ENCODE data around the gene PRKG1. TPM values are rescaled to one million over a fixed set of nuclear protein-coding genes. Genes with fewer than 3 reads are reported as not detected.

The PRKG1 gene
- polyA plus RNA-seq, 4 donors: 0.45 to 7.4 (median 1.3) TPM

DNA sequence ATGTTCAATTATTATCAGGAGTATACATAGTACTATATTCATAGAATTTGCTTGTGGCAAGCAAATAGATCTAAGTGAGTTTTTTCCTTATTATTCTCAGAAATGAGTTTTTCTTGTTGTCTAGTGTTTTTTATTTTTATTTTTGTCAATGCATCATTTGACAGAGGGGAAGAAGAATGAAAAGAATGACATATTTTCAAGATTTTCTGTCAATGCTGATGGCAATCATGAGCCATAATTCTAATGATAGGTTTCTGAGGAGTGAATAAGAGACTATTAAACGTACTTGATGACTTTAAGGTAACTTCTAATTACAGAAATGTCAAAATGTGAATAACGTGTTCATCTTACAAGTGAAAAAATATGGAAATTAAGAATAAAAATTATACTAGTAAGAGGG lies 769.7 kb downstream of the PRKG1 start:
- H3K36me3 ChIP-seq (ENCODE audit: control insufficient read depth in 3 of 3, insufficient read depth in 2 of 3, low read depth in 1 of 3, low read length in 3 of 3): no peaks in the 10 kb centered on the region
- WGBS, 3 donors: 79 to 84% (median 82%) methylated on average over 2 of the region's 2 CpGs
- DNase-seq (no peak), FAIRE-seq (no peak)
- no peaks in the 10 kb centered on the region for H3K4me1 ChIP-seq (ENCODE audit: control insufficient read depth in 3 of 3, insufficient read depth in 2 of 3, low read depth in 1 of 3, low read length in 2 of 3)
- no peak overlapping the region for H3K27ac ChIP-seq (ENCODE audit: low read depth in 1 of 3, low read length in 2 of 3)
- no peaks in the 10 kb centered on the region for H3K27me3 ChIP-seq (ENCODE audit: control insufficient read depth in 3 of 3, insufficient read depth in 3 of 3, low read length in 3 of 3)
- no peak overlapping the region for H3K4me3 ChIP-seq (ENCODE audit: low read depth in 1 of 3, low read length in 3 of 3)
- H3K9me3 ChIP-seq (ENCODE audit: control insufficient read depth in 2 of 2, insufficient read depth in 1 of 2, low read depth in 1 of 2, low read length in 1 of 2): no peaks in the 10 kb centered on the region

DNA sequence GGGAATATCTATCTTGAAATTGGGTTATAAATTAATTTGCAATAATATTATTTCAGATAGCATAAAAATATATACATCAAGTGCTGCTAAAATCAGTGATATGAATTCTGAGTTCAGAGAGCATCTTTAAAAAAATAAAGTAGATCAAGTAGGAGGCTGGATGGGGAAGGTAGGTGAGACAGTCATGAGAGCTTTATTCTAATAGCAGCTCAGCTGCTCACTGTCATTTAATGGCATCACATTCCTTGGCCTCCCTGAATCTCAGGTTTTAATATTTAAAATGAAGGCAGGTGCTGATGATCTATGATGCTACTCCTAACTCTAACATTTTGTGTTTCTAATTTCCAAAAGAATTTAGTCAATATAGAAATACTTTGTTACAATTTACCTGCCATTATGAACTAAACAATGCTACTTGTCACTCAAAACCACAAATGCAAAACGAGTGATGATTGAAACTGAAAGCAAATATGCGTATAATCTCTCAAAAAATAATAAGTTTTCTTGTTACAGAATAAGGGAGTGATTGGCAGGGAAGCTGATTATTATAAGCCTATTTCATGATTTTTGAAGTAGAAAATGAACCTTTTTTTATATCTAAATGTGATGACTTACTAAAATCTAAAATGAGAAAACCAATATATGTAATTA lies 772.7 kb downstream of the PRKG1 start:
- FAIRE-seq: no peak
- WGBS, 3 donors: 50 to 59% (median 50%) methylated on average over 2 of the region's 2 CpGs

DNA sequence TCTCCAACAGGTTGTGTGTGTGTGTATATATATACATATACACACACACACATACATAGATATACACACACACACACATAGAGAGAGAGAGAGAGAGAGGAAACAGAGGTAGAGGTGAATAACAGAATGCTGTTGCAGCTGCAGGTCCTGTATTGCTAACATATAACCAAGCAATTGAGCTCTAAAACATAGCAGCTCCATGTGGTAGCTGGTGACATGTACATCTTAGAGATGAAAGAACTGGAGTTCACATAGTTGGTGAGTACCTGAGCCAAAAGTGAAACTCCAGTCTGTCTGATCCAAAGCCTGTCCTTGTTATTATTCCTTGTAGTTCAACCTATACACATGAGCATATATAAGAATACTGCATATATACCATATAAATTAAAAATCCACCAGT lies 778.0 kb downstream of the PRKG1 start:
- no peak overlapping the region for H3K27ac ChIP-seq (ENCODE audit: low read depth in 1 of 3, low read length in 2 of 3)
- no peaks in the 10 kb centered on the region for H3K27me3 ChIP-seq (ENCODE audit: control insufficient read depth in 3 of 3, insufficient read depth in 3 of 3, low read length in 3 of 3)
- H3K36me3 ChIP-seq (ENCODE audit: control insufficient read depth in 3 of 3, insufficient read depth in 2 of 3, low read depth in 1 of 3, low read length in 3 of 3): no peaks in the 10 kb centered on the region
- no peaks in the 10 kb centered on the region for H3K4me1 ChIP-seq (ENCODE audit: control insufficient read depth in 3 of 3, insufficient read depth in 2 of 3, low read depth in 1 of 3, low read length in 2 of 3)
- DNase-seq (no peak), FAIRE-seq (no peak)
- H3K9me3 ChIP-seq (ENCODE audit: control insufficient read depth in 2 of 2, insufficient read depth in 1 of 2, low read depth in 1 of 2, low read length in 1 of 2): no peaks in the 10 kb centered on the region
- no peak overlapping the region for H3K4me3 ChIP-seq (ENCODE audit: low read depth in 1 of 3, low read length in 3 of 3)

More for the DNA sequence above, 772.7 kb downstream of the PRKG1 start:
- no peak overlapping the region for H3K27ac ChIP-seq (ENCODE audit: low read depth in 1 of 3, low read length in 2 of 3)
- no peaks in the 10 kb centered on the region for H3K9me3 ChIP-seq (ENCODE audit: control insufficient read depth in 2 of 2, insufficient read depth in 1 of 2, low read depth in 1 of 2, low read length in 1 of 2)
- no peaks in the 10 kb centered on the region for H3K36me3 ChIP-seq (ENCODE audit: control insufficient read depth in 3 of 3, insufficient read depth in 2 of 3, low read depth in 1 of 3, low read length in 3 of 3)
- H3K4me3 ChIP-seq (ENCODE audit: low read depth in 1 of 3, low read length in 3 of 3): no peak overlapping the region
- no peak for DNase-seq
- H3K4me1 ChIP-seq (ENCODE audit: control insufficient read depth in 3 of 3, insufficient read depth in 2 of 3, low read depth in 1 of 3, low read length in 2 of 3): no peaks in the 10 kb centered on the region
- no peaks in the 10 kb centered on the region for H3K27me3 ChIP-seq (ENCODE audit: control insufficient read depth in 3 of 3, insufficient read depth in 3 of 3, low read length in 3 of 3)

DNA sequence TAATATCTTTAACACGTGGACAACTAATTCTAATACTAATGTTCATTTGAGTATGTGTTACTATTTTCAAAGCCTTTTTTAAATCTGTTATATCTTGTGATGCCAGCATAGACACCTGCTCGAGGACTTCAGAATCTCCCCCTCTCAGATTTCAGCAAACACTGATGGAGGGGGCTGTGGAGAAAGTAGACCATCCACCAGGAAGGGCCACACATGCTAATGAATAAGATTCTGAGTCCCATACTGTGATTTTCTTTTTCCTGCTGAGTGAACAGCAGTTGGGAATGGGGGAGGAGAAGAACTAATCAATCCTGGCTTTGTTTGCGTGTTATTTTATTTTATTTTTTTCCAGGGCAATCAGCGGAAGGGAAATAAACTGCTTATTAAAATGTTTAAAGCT lies 783.0 kb downstream of the PRKG1 start:
- DNase-seq: no peak
- no peaks in the 10 kb centered on the region for H3K4me1 ChIP-seq (ENCODE audit: control insufficient read depth in 3 of 3, insufficient read depth in 2 of 3, low read depth in 1 of 3, low read length in 2 of 3)
- H3K4me3 ChIP-seq (ENCODE audit: low read depth in 1 of 3, low read length in 3 of 3): no peak overlapping the region
- H3K27ac ChIP-seq (ENCODE audit: low read depth in 1 of 3, low read length in 2 of 3): no peak overlapping the region
- no peaks in the 10 kb centered on the region for H3K36me3 ChIP-seq (ENCODE audit: control insufficient read depth in 3 of 3, insufficient read depth in 2 of 3, low read depth in 1 of 3, low read length in 3 of 3)
- H3K27me3 ChIP-seq (ENCODE audit: control insufficient read depth in 3 of 3, insufficient read depth in 3 of 3, low read length in 3 of 3): no peaks in the 10 kb centered on the region
- H3K9me3 ChIP-seq (ENCODE audit: control insufficient read depth in 2 of 2, insufficient read depth in 1 of 2, low read depth in 1 of 2, low read length in 1 of 2): no peaks in the 10 kb centered on the region
- no peak for FAIRE-seq
- WGBS, 3 donors: 85 to 87% (median 86%) methylated on average over 4 of the region's 4 CpGs

DNA sequence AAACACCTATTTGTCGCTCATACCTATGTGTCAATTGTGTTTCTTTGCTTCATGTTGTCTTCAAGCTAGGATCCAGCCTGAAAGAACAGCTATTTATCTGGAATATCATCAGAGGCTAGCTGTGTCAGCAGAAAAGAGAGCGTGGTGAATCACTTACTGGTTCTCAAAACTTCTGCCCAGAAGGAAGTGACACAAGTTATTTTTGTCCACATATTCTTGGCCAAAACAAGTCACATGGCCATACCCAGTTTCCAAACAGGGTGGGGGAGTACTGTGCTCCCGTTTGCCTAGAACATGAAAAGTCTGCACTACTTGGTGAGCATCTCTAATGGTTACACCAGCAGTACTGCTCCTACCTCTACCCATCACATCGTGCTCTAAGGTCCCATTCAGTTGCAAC lies 786.0 kb downstream of the PRKG1 start:
- Histone ChIP-seq H3K9me3 (ENCODE audit: control insufficient read depth in 2 of 2, insufficient read depth in 1 of 2, low read depth in 1 of 2, low read length in 1 of 2) (no peaks in the 10 kb centered on the region), H3K27me3 (ENCODE audit: control insufficient read depth in 3 of 3, insufficient read depth in 3 of 3, low read length in 3 of 3) (no peaks in the 10 kb centered on the region), H3K36me3 (ENCODE audit: control insufficient read depth in 3 of 3, insufficient read depth in 2 of 3, low read depth in 1 of 3, low read length in 3 of 3) (no peaks in the 10 kb centered on the region), H3K27ac (ENCODE audit: low read depth in 1 of 3, low read length in 2 of 3) (no peak overlapping the region), H3K4me1 (ENCODE audit: control insufficient read depth in 3 of 3, insufficient read depth in 2 of 3, low read depth in 1 of 3, low read length in 2 of 3) (no peaks in the 10 kb centered on the region), H3K4me3 (ENCODE audit: low read depth in 1 of 3, low read length in 3 of 3) (no peak overlapping the region)
- peak in 1 of 2 donors; percentile 1 for DNase-seq
- WGBS, 3 donors: 58 to 78% (median 70%) methylated on average over 4 of the region's 4 CpGs
- FAIRE-seq: no peak

DNA sequence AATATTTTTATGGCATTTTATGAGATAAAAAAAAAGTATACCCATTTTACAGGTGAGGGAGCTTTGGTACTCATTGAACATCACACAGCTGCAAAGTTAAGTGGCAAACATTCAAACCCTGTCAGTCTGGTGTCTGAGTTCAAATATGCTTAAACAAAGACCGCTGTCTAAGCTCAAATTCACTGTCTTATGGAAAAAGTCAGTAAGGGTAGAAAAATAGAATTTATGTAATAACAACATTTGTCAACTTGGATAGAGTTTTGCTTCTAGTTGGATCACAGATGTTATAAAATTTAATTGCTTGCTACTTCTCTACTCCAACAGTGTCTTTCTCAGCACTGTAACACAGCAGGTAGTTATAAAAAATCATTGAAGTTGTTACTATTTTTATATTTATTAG lies 786.8 kb downstream of the PRKG1 start:
- DNase-seq (no peak), FAIRE-seq (no peak)
- Histone ChIP-seq H3K4me1 (ENCODE audit: control insufficient read depth in 3 of 3, insufficient read depth in 2 of 3, low read depth in 1 of 3, low read length in 2 of 3) (no peaks in the 10 kb centered on the region), H3K27ac (ENCODE audit: low read depth in 1 of 3, low read length in 2 of 3) (no peak overlapping the region), H3K9me3 (ENCODE audit: control insufficient read depth in 2 of 2, insufficient read depth in 1 of 2, low read depth in 1 of 2, low read length in 1 of 2) (no peaks in the 10 kb centered on the region), H3K27me3 (ENCODE audit: control insufficient read depth in 3 of 3, insufficient read depth in 3 of 3, low read length in 3 of 3) (no peaks in the 10 kb centered on the region), H3K36me3 (ENCODE audit: control insufficient read depth in 3 of 3, insufficient read depth in 2 of 3, low read depth in 1 of 3, low read length in 3 of 3) (no peaks in the 10 kb centered on the region), H3K4me3 (ENCODE audit: low read depth in 1 of 3, low read length in 3 of 3) (no peak overlapping the region)
- 77 to 97% (median 96%) methylated on average over 1 of the region's 1 CpG for WGBS, 3 donors

DNA sequence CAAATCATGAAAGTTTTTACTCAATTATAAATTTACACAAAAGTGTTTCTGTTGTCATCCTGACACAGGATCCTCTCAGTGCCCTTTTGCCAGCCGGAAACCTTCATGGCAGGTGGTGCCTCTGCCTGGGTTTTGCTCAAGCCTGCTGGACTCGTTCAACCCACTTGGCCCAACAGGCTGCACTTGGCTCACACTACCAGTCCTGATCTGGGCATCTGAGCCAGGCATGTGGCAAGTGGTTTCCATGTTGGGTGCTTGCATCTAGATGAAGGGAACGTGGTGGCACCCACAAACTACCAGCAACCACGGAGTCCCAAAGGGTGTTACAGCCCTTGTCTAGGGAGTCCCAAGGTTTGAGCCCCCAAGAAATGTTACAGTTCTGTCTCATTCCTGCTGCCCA lies 787.4 kb downstream of the PRKG1 start:
- H3K4me1 ChIP-seq (ENCODE audit: control insufficient read depth in 3 of 3, insufficient read depth in 2 of 3, low read depth in 1 of 3, low read length in 2 of 3): no peaks in the 10 kb centered on the region
- H3K36me3 ChIP-seq (ENCODE audit: control insufficient read depth in 3 of 3, insufficient read depth in 2 of 3, low read depth in 1 of 3, low read length in 3 of 3): no peaks in the 10 kb centered on the region
- no peaks in the 10 kb centered on the region for H3K9me3 ChIP-seq (ENCODE audit: control insufficient read depth in 2 of 2, insufficient read depth in 1 of 2, low read depth in 1 of 2, low read length in 1 of 2)
- H3K27me3 ChIP-seq (ENCODE audit: control insufficient read depth in 3 of 3, insufficient read depth in 3 of 3, low read length in 3 of 3): no peaks in the 10 kb centered on the region
- WGBS, 3 donors: 78 to 87% (median 84%) methylated on average over 4 of the region's 4 CpGs
- no peak overlapping the region for H3K27ac ChIP-seq (ENCODE audit: low read depth in 1 of 3, low read length in 2 of 3)
- FAIRE-seq (no peak), DNase-seq (no peak)
- H3K4me3 ChIP-seq (ENCODE audit: low read depth in 1 of 3, low read length in 3 of 3): no peak overlapping the region

DNA sequence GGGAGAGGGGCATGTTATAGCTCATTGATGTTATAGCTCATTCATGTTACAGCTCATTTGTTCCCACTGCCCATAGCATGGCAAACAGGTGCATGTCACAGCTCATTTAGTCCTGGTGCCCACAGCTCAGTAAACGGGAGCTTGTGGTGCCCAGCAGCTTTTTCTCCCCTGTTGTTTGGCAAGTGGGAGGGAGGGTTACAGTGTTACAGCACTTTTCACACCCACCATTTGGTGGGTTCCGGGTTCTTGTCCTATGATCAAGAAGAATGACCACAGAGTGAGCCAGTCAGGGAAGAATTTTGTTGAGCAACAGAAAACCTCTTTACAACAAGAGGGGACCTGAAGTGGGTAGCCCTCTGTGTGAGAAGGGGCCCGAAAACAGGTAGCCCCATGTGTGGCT lies 787.9 kb downstream of the PRKG1 start:
- FAIRE-seq (no peak), DNase-seq (no peak)
- no peaks in the 10 kb centered on the region for H3K27me3 ChIP-seq (ENCODE audit: control insufficient read depth in 3 of 3, insufficient read depth in 3 of 3, low read length in 3 of 3)
- H3K9me3 ChIP-seq (ENCODE audit: control insufficient read depth in 2 of 2, insufficient read depth in 1 of 2, low read depth in 1 of 2, low read length in 1 of 2): no peaks in the 10 kb centered on the region
- no peaks in the 10 kb centered on the region for H3K36me3 ChIP-seq (ENCODE audit: control insufficient read depth in 3 of 3, insufficient read depth in 2 of 3, low read depth in 1 of 3, low read length in 3 of 3)
- no peak overlapping the region for H3K4me3 ChIP-seq (ENCODE audit: low read depth in 1 of 3, low read length in 3 of 3)
- H3K27ac ChIP-seq (ENCODE audit: low read depth in 1 of 3, low read length in 2 of 3): no peak overlapping the region
- WGBS, 3 donors: 88 to 91% (median 91%) methylated on average over 3 of the region's 3 CpGs
- no peaks in the 10 kb centered on the region for H3K4me1 ChIP-seq (ENCODE audit: control insufficient read depth in 3 of 3, insufficient read depth in 2 of 3, low read depth in 1 of 3, low read length in 2 of 3)

DNA sequence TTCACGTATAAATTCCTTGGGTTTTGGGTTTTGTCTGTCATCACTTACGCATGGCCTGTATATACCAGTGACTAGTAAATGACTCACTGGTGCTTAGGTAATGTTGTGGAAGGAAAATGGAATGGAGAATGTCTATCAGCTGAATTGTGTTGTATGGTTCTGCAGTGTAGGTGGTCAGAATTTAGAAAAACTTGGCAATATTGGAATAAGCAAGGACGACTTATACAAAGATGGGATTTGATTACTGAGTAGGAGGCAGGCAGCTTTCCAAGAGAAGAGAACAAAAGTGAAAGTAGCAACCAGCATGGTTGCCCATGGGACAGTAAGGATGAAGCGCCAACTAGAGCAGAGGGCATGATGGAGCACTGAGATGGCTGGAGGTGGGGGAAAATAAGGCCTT lies 793.7 kb downstream of the PRKG1 start:
- no peaks in the 10 kb centered on the region for H3K36me3 ChIP-seq (ENCODE audit: control insufficient read depth in 3 of 3, insufficient read depth in 2 of 3, low read depth in 1 of 3, low read length in 3 of 3)
- no peaks in the 10 kb centered on the region for H3K27me3 ChIP-seq (ENCODE audit: control insufficient read depth in 3 of 3, insufficient read depth in 3 of 3, low read length in 3 of 3)
- no peaks in the 10 kb centered on the region for H3K4me1 ChIP-seq (ENCODE audit: control insufficient read depth in 3 of 3, insufficient read depth in 2 of 3, low read depth in 1 of 3, low read length in 2 of 3)
- FAIRE-seq: no peak
- WGBS, 3 donors: 72 to 87% (median 84%) methylated on average over 4 of the region's 4 CpGs
- DNase-seq: peak in 1 of 2 donors; percentile 4
- no peak overlapping the region for H3K4me3 ChIP-seq (ENCODE audit: low read depth in 1 of 3, low read length in 3 of 3)
- H3K27ac ChIP-seq (ENCODE audit: low read depth in 1 of 3, low read length in 2 of 3): no peak overlapping the region
- H3K9me3 ChIP-seq (ENCODE audit: control insufficient read depth in 2 of 2, insufficient read depth in 1 of 2, low read depth in 1 of 2, low read length in 1 of 2): no peaks in the 10 kb centered on the region
